ENCODE data around the gene OR2T12.
"Not testable (repeated sequence)": the region's sequence is repeated elsewhere in the genome, so short reads cannot be mapped to it uniquely, and the experiment has no call there.

Gene OR2T12

DNA sequence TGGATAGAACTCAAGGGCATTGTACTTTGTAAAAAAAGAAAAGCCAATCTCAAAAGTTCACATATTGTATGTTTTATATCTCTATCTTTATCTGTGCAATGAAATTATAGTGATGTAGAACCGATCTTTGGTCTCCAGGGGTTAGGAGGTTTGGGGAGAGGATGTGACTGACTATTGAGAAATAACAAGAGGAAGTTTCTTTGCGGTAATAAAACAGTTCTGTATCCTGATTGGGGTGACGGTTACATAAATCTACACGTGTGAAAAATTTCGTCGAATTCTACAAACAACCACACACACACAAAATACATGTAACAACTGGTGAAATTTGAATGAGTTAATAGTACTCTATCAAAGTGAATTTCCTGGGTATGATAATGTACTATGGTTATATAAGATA is 14.8 kb downstream of the OR2T12 start:
- DNase-seq (ENCODE audit: low spot score): no peak
- TF ChIP-seq, protein P1, sequence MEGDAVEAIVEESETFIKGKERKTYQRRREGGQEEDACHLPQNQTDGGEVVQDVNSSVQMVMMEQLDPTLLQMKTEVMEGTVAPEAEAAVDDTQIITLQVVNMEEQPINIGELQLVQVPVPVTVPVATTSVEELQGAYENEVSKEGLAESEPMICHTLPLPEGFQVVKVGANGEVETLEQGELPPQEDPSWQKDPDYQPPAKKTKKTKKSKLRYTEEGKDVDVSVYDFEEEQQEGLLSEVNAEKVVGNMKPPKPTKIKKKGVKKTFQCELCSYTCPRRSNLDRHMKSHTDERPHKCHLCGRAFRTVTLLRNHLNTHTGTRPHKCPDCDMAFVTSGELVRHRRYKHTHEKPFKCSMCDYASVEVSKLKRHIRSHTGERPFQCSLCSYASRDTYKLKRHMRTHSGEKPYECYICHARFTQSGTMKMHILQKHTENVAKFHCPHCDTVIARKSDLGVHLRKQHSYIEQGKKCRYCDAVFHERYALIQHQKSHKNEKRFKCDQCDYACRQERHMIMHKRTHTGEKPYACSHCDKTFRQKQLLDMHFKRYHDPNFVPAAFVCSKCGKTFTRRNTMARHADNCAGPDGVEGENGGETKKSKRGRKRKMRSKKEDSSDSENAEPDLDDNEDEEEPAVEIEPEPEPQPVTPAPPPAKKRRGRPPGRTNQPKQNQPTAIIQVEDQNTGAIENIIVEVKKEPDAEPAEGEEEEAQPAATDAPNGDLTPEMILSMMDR (IDR thresholded peaks at IDR 0.05; ENCODE audit: extremely low read depth, missing control alignments): no peak

DNA sequence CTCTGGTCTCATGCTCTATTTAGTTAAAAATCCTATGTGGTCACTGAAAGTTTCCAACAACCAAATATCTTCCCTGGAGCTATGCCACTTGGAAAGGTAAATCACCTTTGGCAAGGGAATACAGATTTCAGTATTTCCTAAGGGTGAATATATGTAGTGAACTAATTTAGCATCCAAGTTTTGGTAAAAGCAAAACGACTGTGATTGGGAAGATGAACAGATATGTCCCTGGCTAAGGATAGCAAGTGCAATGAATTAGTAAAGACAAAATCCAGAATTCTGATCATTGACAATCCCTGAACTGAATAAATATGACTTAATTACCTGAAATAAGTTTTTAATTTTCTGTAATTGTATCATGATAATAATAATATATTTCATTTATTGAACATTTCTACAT is 25.3 kb downstream of the OR2T12 start, which contains the start of gene OR2T33:
Gene OR2T33 (minus strand): TSS at position 101 of the 400 bp plus-strand sequence. CDS start 4,162 bp downstream, outside the sequence.
- TF ChIP-seq, protein P1 (IDR thresholded peaks at IDR 0.05; ENCODE audit: extremely low read depth, missing control alignments): no peak
- no peak for DNase-seq (ENCODE audit: low spot score)

DNA sequence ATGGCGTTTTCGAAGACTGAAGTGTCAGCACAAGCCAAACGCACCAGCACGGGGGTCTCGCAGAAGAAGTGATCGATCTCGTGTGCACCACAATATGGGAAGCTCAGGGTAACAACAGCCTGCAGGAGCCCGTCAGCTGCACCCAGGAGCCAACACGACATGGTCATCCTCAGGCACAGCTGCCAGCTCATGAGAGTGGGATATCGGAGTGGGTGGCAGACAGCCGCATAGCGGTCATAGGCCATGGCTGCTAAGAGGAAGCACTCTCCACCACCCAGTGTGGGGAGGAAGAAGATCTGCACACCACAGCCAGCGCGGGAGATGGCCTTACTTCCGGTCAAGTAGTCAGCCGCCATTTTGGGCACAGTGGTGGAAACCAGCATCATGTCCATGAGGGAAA is 30.0 kb downstream of the OR2T12 start:
- not testable (repeated sequence) for DNase-seq (ENCODE audit: low spot score)

DNA sequence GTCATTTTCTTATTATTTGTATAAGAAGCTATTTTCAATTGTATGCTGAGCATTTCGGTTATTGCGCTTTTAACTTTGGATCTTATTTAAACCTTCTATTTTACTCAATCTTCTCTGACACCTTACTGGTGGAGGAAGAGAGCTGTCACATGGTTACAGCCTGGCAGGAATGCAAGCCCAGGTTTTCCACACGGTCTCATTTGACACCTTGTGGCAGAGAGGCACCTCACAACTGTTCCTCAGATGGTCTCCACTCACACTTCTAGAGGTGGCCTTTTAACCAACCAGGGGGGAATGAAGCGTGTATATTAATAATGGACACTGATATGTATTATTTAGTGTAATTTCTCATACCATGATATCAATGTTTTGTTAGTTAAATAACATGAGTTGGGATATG is 35.0 kb downstream of the OR2T12 start:
- DNase-seq (ENCODE audit: low spot score): no peak
- TF ChIP-seq, protein P1 (IDR thresholded peaks at IDR 0.05; ENCODE audit: extremely low read depth, missing control alignments): no peak

DNA sequence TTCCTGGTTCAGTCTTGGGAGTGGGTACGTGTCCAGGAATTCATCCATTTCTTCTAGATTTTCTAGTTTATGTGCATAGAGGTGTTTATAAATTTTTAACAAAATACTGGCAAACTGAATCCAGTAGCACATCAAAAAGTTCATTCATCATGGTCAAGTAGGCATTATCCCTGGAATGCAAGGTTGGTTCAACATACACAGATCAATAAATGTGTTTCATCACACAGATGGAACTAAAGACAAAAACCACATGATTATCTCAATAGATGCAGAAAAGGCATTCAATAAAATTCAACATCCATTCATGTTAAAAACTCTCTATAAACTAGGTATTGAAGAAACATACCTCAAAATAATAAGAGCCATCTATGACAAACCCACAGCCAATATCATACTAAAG is 43.9 kb downstream of the OR2T12 start:
- not testable (repeated sequence) for DNase-seq (ENCODE audit: low spot score)

DNA sequence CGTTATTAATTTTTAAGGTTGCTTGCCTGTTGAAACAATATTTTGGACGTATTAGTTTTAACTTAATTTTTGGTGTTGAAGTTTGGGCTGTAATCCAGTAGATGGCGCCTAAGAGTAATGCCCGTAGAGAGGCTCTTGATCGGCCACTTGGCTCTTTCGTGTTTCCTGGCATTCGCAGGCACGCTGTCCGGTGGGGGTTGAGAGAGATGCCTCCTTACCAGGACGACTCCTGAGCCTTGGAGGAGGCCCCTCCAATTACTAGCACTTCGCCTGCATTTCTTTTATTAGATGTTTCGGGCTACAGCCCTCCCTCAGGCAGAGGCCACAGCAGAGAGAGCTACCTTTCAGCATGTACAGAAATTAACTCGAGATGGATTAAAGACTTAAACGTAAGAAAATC is 60.0 kb downstream of the OR2T12 start:
- DNase-seq (ENCODE audit: low spot score): peak; percentile 59
- TF ChIP-seq, protein P1 (IDR thresholded peaks at IDR 0.05; ENCODE audit: extremely low read depth, missing control alignments): peak; percentile 67

Measured in GM20000 (cell line).